Right lobe of liver (tissue), 6 donors: ENCODE data around the gene PHIP. TPM values are rescaled to one million over a fixed set of nuclear protein-coding genes. Genes with fewer than 3 reads are reported as not detected.

Experiments
- ATAC-seq, 4 donors: fragments of 200-7000 bp; cut with Tn5 transposase; one replicate each; pipeline ENCODE4 v1.9.1; 2020; ENCODE audit warnings: mild to moderate bottlenecking in 4 of 4, moderate library complexity in 4 of 4
- DNase-seq, 3 donors: peaks; one replicate each; pipeline ENCODE4 v3.0.0-alpha.2; 2020
- H3K27ac ChIP-seq, 3 donors: fragments of 200-600 bp; one replicate each; pipeline ENCODE4 v1.8.0; 2022
- H3K27me3 ChIP-seq, 2 donors: fragments of 200-600 bp; one replicate each; pipeline ENCODE4 v1.8.0; 2022
- H3K36me3 ChIP-seq, 4 donors: fragments of 200-600 bp; sonication (generic) in 1 of 4; one replicate each; pipeline versions ENCODE4 v1.5.1 to v1.8.0; 2017 to 2022; ENCODE audit warnings: control low read depth in 1 of 4
- H3K4me1 ChIP-seq, 4 donors: fragments of 200-600 bp; sonication (generic) in 1 of 4; one replicate each; pipeline versions ENCODE4 v1.5.1 to v1.8.0; 2017 to 2022; ENCODE audit warnings: control low read depth in 1 of 4
- H3K4me3 ChIP-seq, 3 donors: fragments of 200-600 bp; one replicate each; pipeline ENCODE4 v1.8.0; 2022
- H3K9me3 ChIP-seq, 4 donors: fragments of 200-600 bp; sonication (generic) in 1 of 4; one replicate each; pipeline versions ENCODE4 v1.5.1 to v1.8.0; 2017 to 2022; ENCODE audit warnings: control low read depth in 1 of 4
- POLR2A ChIP-seq: fragments of 450-650 bp; IDR thresholded peaks from one replicate; pipeline ENCODE4 v1.6.1; 2017; ENCODE audit warnings: antibody characterized with exemption, mild to moderate bottlenecking
- WGBS: methylation state at CpG from one replicate; pipeline ENCODE4 v1.1.6; 2018; ENCODE audit warnings: low coverage, low lambda C conversion rate; ENCODE audit not compliant: insufficient coverage; ENCODE audit errors: missing lambda C conversion rate; 5-methylcytosine and 5-hydroxymethylcytosine counted together
- intact Hi-C, 2 donors: fragments of 100-400 bp; cut with DNase I; formaldehyde crosslinking; loops; one replicate each; pipeline versions ENCODE4 v1.11.2 to v1.14.1; 2022
- total RNA-seq, 6 experiments: library from RNA; depleted of rRNA in 2 of 6; stranded (reverse); fragments of >200 nt in 2 of 6; fragmentation: NEBNext Ultra II Directional in 3 of 6; extraction: Animal tissue kit (Norgen Biotek cat#: 25700) in 3 of 6; gene quantifications; one replicate each; pipeline versions ENCODE4 v1.1.0 to v1.2.4, GENCODE V29; 2016 to 2023
- TF ChIP-seq, protein P1 (sequence below), 4 donors: fragments of 200-600 bp in 3 of 4; fragments of 450-650 bp in 1 of 4; IDR thresholded peaks; one replicate each; pipeline versions ENCODE4 v1.5.1 to v1.8.0; 2016 to 2022; ENCODE audit warnings: antibody characterized with exemption in 4 of 4, mild to moderate bottlenecking in 2 of 4
- donor health status: DM: no; HTN: yes; CAD: no.
- donor health status: DM: no; HTN: no; CAD: no.
- donor health status: DM: no; HTN: no; CAD: no.
- donor health status: DM: no; HTN: yes; CAD: no.
- donor health status: DM: no; HTN: yes; CAD: no.

Gene PHIP
- total RNA-seq, 6 experiments from 2014 or later = 5.0 to 7.8 (median 6.4) TPM

- H3K27ac ChIP-seq = no peak overlapping the region
- no peaks in the 10 kb centered on the region for H3K4me1 ChIP-seq
- intact Hi-C loops = no loop called here
- no peaks in the 10 kb centered on the region for H3K36me3 ChIP-seq
- H3K4me3 ChIP-seq = no peak overlapping the region
- DNase-seq (no peak), ATAC-seq (no peak)
- H3K9me3 ChIP-seq = no peaks in the 10 kb centered on the region
- H3K27me3 ChIP-seq = no peaks in the 10 kb centered on the region
- TF ChIP-seq POLR2A = no peak
- TF ChIP-seq, protein P1, sequence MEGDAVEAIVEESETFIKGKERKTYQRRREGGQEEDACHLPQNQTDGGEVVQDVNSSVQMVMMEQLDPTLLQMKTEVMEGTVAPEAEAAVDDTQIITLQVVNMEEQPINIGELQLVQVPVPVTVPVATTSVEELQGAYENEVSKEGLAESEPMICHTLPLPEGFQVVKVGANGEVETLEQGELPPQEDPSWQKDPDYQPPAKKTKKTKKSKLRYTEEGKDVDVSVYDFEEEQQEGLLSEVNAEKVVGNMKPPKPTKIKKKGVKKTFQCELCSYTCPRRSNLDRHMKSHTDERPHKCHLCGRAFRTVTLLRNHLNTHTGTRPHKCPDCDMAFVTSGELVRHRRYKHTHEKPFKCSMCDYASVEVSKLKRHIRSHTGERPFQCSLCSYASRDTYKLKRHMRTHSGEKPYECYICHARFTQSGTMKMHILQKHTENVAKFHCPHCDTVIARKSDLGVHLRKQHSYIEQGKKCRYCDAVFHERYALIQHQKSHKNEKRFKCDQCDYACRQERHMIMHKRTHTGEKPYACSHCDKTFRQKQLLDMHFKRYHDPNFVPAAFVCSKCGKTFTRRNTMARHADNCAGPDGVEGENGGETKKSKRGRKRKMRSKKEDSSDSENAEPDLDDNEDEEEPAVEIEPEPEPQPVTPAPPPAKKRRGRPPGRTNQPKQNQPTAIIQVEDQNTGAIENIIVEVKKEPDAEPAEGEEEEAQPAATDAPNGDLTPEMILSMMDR (IDR thresholded peaks at IDR 0.05) = no peak
Observed at GRCh38 chr6:79066330-79066729, 11.7 kb downstream of the PHIP start.

DNA sequence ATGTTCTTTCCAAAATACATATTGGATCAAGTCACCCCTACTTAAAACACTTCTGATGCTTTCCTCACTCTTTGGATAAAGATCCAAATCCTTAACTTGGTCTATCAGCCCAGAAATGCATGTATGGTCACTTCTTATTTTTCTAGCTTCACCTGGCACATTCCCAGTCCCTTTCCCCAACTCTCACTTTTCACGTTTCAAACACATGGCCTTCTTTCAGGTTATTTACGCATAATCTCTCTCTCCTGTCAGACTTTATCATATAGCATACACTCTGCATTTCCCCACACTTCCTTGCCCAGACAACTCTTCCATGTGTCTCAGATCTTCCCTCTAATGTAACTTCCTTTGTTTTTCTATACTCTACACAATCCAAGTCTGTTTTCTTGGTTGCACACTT, 12.8 kb downstream of the PHIP start:
- no peaks in the 10 kb centered on the region for H3K27me3 ChIP-seq
- no peak overlapping the region for H3K27ac ChIP-seq
- H3K36me3 ChIP-seq = peaks cover 0 to 5% (median 0%) of the 10 kb centered on the region in 4 donors
- no peaks in the 10 kb centered on the region for H3K4me1 ChIP-seq
- intact Hi-C loops = no loop called here
- TF ChIP-seq POLR2A = no peak
- TF ChIP-seq, protein P1 (IDR thresholded peaks at IDR 0.05) = no peak
- ATAC-seq (no peak), DNase-seq (no peak)
- no peaks in the 10 kb centered on the region for H3K9me3 ChIP-seq
- 64% methylated on average over 2 of the region's 2 CpGs for WGBS
- H3K4me3 ChIP-seq = no peak overlapping the region

GRCh38 chr6:79064635-79065034, 13.4 kb downstream of the PHIP start:
- H3K27ac ChIP-seq = no peak overlapping the region
- peaks cover 0 to 11% (median 0%) of the 10 kb centered on the region in 4 donors for H3K36me3 ChIP-seq
- intact Hi-C loops = no loop called here
- TF ChIP-seq, protein P1 (IDR thresholded peaks at IDR 0.05) = no peak
- no peak for TF ChIP-seq POLR2A
- H3K4me1 ChIP-seq = no peaks in the 10 kb centered on the region
- DNase-seq (no peak), ATAC-seq (no peak)
- no peak overlapping the region for H3K4me3 ChIP-seq
- H3K9me3 ChIP-seq = no peaks in the 10 kb centered on the region
- no peaks in the 10 kb centered on the region for H3K27me3 ChIP-seq

GRCh38 chr6:79062708-79063107, 15.3 kb downstream of the PHIP start:
- Histone ChIP-seq H3K4me3 (no peak overlapping the region), H3K27ac (no peak overlapping the region), H3K27me3 (no peaks in the 10 kb centered on the region), H3K36me3 (peaks cover 0 to 27% (median 4%) of the 10 kb centered on the region in 4 donors), H3K4me1 (no peaks in the 10 kb centered on the region), H3K9me3 (no peaks in the 10 kb centered on the region)
- ATAC-seq (no peak), DNase-seq (no peak)
- WGBS = 93% methylated on average over 2 of the region's 2 CpGs
- no peak for TF ChIP-seq POLR2A
- TF ChIP-seq, protein P1 (IDR thresholded peaks at IDR 0.05) = no peak
- intact Hi-C loops = no loop called here

DNA sequence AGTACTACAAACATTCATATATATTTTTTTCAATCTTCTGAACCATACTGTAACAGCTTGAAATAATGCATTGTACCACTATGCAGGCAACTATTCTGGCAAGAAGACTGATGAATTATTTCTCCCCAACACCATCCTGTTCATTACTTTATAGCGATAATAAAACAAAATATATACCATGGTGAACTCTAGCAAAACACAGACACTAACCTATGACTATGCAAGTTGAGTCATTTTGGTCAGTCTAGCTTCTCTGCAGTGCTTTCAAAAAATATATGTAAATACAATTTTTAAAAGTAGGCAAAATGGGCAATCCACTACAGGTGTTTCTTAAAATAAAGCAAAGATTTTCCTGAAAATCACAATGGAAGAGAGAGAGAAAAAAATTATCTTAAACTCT, 20.3 kb downstream of the PHIP start:
- H3K36me3 ChIP-seq = peaks cover 0 to 32% (median 7%) of the 10 kb centered on the region in 4 donors
- DNase-seq (no peak), ATAC-seq (no peak)
- WGBS = 96% methylated on average over 1 of the region's 1 CpG
- no peaks in the 10 kb centered on the region for H3K9me3 ChIP-seq
- no peak overlapping the region for H3K27ac ChIP-seq
- H3K4me3 ChIP-seq = no peak overlapping the region
- intact Hi-C loops = no loop called here
- no peaks in the 10 kb centered on the region for H3K4me1 ChIP-seq
- TF ChIP-seq, protein P1 (IDR thresholded peaks at IDR 0.05) = no peak
- TF ChIP-seq POLR2A = no peak
- H3K27me3 ChIP-seq = no peaks in the 10 kb centered on the region
